H1 (cell line): ENCODE measurements around the gene RASD2.

Experiments
- BACH1 ChIP-seq: IDR thresholded peaks from 2 replicates; pipeline ENCODE4 v1.6.1; 2012; ENCODE audit warnings: low read length, improper control_type of control experiment
- POLR2A ChIP-seq, 2 experiments: IDR thresholded peaks; 1 replicate in 1 of 2; 2 replicates in 1 of 2; pipeline ENCODE4 v1.6.1; 2011; ENCODE audit warnings: low read depth in 2 of 2, low read length in 2 of 2, mild to moderate bottlenecking in 2 of 2; ENCODE audit errors: control extremely low read depth in 1 of 2
- POLR2AphosphoS5 ChIP-seq: IDR thresholded peaks from 2 replicates; pipeline ENCODE4 v1.6.1; 2011; ENCODE audit warnings: low read depth, low read length
- SIN3A ChIP-seq, 2 experiments: IDR thresholded peaks in 1 of 2; conservative IDR thresholded peaks in 1 of 2; 2 replicates each; pipeline ENCODE4 v1.6.1; 2011 to 2012; ENCODE audit warnings: low read length in 2 of 2, improper control_type of control experiment in 1 of 2, low read depth in 1 of 2, mild to moderate bottlenecking in 1 of 2
- TAF1 ChIP-seq: IDR thresholded peaks from 2 replicates; pipeline ENCODE4 v1.6.1; 2011; ENCODE audit warnings: mild to moderate bottlenecking, low read depth, low read length
- TF ChIP-seq, protein P1 (sequence below), 3 experiments: IDR thresholded peaks; 1 replicate in 2 of 3; 2 replicates in 1 of 3; pipeline versions ENCODE4 v1.5.1 to v1.6.1; 2011; ENCODE audit warnings: low read length in 3 of 3, mild to moderate bottlenecking in 3 of 3, inconsistent platforms in 2 of 3, low read depth in 1 of 3, moderate library complexity in 1 of 3; ENCODE audit not compliant: insufficient read depth in 1 of 3; ENCODE audit errors: control extremely low read depth in 1 of 3

GRCh38 chr22:35591714-35592417, 51.2 kb downstream of the RASD2 start:
- TF ChIP-seq, protein P1, sequence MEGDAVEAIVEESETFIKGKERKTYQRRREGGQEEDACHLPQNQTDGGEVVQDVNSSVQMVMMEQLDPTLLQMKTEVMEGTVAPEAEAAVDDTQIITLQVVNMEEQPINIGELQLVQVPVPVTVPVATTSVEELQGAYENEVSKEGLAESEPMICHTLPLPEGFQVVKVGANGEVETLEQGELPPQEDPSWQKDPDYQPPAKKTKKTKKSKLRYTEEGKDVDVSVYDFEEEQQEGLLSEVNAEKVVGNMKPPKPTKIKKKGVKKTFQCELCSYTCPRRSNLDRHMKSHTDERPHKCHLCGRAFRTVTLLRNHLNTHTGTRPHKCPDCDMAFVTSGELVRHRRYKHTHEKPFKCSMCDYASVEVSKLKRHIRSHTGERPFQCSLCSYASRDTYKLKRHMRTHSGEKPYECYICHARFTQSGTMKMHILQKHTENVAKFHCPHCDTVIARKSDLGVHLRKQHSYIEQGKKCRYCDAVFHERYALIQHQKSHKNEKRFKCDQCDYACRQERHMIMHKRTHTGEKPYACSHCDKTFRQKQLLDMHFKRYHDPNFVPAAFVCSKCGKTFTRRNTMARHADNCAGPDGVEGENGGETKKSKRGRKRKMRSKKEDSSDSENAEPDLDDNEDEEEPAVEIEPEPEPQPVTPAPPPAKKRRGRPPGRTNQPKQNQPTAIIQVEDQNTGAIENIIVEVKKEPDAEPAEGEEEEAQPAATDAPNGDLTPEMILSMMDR (IDR thresholded peaks at IDR 0.05; ENCODE audit: control extremely low read depth in 1 of 3, insufficient read depth in 1 of 3, low read depth in 1 of 3, low read length in 3 of 3) = no peak
- TF ChIP-seq TAF1 = no peak
- TF ChIP-seq SIN3A (conservative IDR thresholded peaks at IDR 0.05 in 1 of 2, IDR thresholded peaks at IDR 0.05 in 1 of 2; ENCODE audit: low read depth in 1 of 2, low read length in 2 of 2) = no peak
- TF ChIP-seq POLR2AphosphoS5 = no peak
- TF ChIP-seq POLR2A (IDR thresholded peaks at IDR 0.05; ENCODE audit: control extremely low read depth in 1 of 2, low read depth in 2 of 2, low read length in 2 of 2) = no peak
- no peak for TF ChIP-seq BACH1
